ENCODE measurements around the gene DNAH17.
"Not testable (repeated sequence)": the region's sequence is repeated elsewhere in the genome, so short reads cannot be mapped to it uniquely, and the experiment has no call there.

The DNAH17 gene

GRCh38 chr17:78476149-78476548 lies 101.0 kb downstream of the DNAH17 start:
- no peak for DNase-seq (ENCODE audit: low spot score)

GRCh38 chr17:78475211-78475610 lies 102.0 kb downstream of the DNAH17 start:
- DNase-seq (ENCODE audit: low spot score): no peak

- no peak for DNase-seq (ENCODE audit: low spot score)
These were observed 102.5 kb downstream of the DNAH17 start for GRCh38 chr17:78474614-78475146.

- no peak for DNase-seq (ENCODE audit: low spot score)
These were observed 103.1 kb downstream of the DNAH17 start for GRCh38 chr17:78473951-78474613.

GRCh38 chr17:78472035-78472905 lies 104.9 kb downstream of the DNAH17 start:
- DNase-seq (ENCODE audit: low spot score): no peak

GRCh38 chr17:78471635-78472034 lies 105.6 kb downstream of the DNAH17 start:
- no peak for DNase-seq (ENCODE audit: low spot score)

- DNase-seq (ENCODE audit: low spot score): no peak
These were observed 107.8 kb downstream of the DNAH17 start for GRCh38 chr17:78469443-78469842.

GRCh38 chr17:78468366-78468765 lies 108.8 kb downstream of the DNAH17 start:
- DNase-seq (ENCODE audit: low spot score): no peak

- DNase-seq (ENCODE audit: low spot score): no peak
These were observed 110.1 kb downstream of the DNAH17 start for GRCh38 chr17:78466786-78467715.

GRCh38 chr17:78466109-78466785 lies 110.9 kb downstream of the DNAH17 start:
- not testable (repeated sequence) for DNase-seq (ENCODE audit: low spot score)

GRCh38 chr17:78462148-78462547 lies 115.0 kb downstream of the DNAH17 start:
- no peak for DNase-seq (ENCODE audit: low spot score)

- DNase-seq (ENCODE audit: low spot score): no peak
These were observed 115.5 kb downstream of the DNAH17 start for GRCh38 chr17:78461799-78462053.

GRCh38 chr17:78460951-78461798 lies 116.0 kb downstream of the DNAH17 start:
- DNase-seq (ENCODE audit: low spot score): no peak

- no peak for DNase-seq (ENCODE audit: low spot score)
These were observed 117.0 kb downstream of the DNAH17 start for GRCh38 chr17:78460176-78460675.

- DNase-seq (ENCODE audit: low spot score): no peak
These were observed 117.5 kb downstream of the DNAH17 start for GRCh38 chr17:78459696-78460095.

GRCh38 chr17:78458736-78459335 lies 118.4 kb downstream of the DNAH17 start:
- DNase-seq (ENCODE audit: low spot score): no peak

- DNase-seq (ENCODE audit: low spot score): no peak
These were observed 119.1 kb downstream of the DNAH17 start for GRCh38 chr17:78458091-78458490.

- no peak for DNase-seq (ENCODE audit: low spot score)
These were observed 122.8 kb downstream of the DNAH17 start for GRCh38 chr17:78454346-78454745.

- DNase-seq (ENCODE audit: low spot score): no peak
These were observed 125.4 kb downstream of the DNAH17 start for GRCh38 chr17:78451753-78452152.

- no peak for DNase-seq (ENCODE audit: low spot score)
These were observed 126.4 kb downstream of the DNAH17 start for GRCh38 chr17:78450696-78451345.
